Muscle of leg (tissue), 11 donors: Measurements from ENCODE around the gene FUBP1. TPM values are rescaled to one million over a fixed set of nuclear protein-coding genes. Genes with fewer than 3 reads are reported as not detected.
"Not testable (repeated sequence)": the region's sequence is repeated elsewhere in the genome, so short reads cannot be mapped to it uniquely, and the experiment has no call there.

Source experiments
- DNase-seq: peaks from one replicate; pipeline ENCODE4 v3.0.0; 2013
- H3K27ac ChIP-seq: one replicate; pipeline ENCODE4 v1.5.1; 2013; ENCODE audit warnings: mild to moderate bottlenecking, low read length, control low read depth
- H3K27me3 ChIP-seq: one replicate; pipeline ENCODE4 v1.6.1; 2013; ENCODE audit warnings: low read length; ENCODE audit not compliant: control insufficient read depth, insufficient read depth
- H3K36me3 ChIP-seq: one replicate; pipeline ENCODE4 v1.6.1; 2013; ENCODE audit warnings: low read length; ENCODE audit not compliant: control insufficient read depth, insufficient read depth
- H3K4me1 ChIP-seq: one replicate; pipeline ENCODE4 v1.6.1; 2013; ENCODE audit warnings: low read length; ENCODE audit not compliant: control insufficient read depth, insufficient read depth
- H3K4me3 ChIP-seq: one replicate; pipeline ENCODE4 v1.5.1; 2013; ENCODE audit warnings: low read length, control low read depth
- H3K9me3 ChIP-seq: replicated peaks from 2 replicates; pipeline ENCODE4 v1.6.1; 2013; ENCODE audit warnings: low read depth, low read length; ENCODE audit not compliant: control insufficient read depth
- WGBS: methylation state at CpG from one replicate; pipeline ENCODE4 v1.1.5; 2013; ENCODE audit warnings: missing lambda C conversion rate; ENCODE audit not compliant: insufficient coverage; 5-methylcytosine and 5-hydroxymethylcytosine counted together
- polyA plus RNA-seq, 8 donors: library from polyadenylated mRNA; unstranded; fragments of 120-200 nt; gene quantifications; one replicate each; pipeline versions ENCODE4 v1.2.1 to v1.2.3, GENCODE V29; 2013; ENCODE audit warnings: inconsistent platforms in 1 of 8, low replicate concordance in 1 of 8; ENCODE audit not compliant: insufficient read length in 8 of 8, insufficient read depth in 1 of 8
- total RNA-seq: library from RNA; stranded (reverse); fragments of 120-200 nt; gene quantifications from one replicate; pipeline ENCODE4 v1.2.4, GENCODE V29; 2013

Gene FUBP1
- total and polyA plus RNA-seq, 9 donors, result 129 to 191 (median 155) TPM

- Histone ChIP-seq H3K27ac (no peak overlapping the region), H3K27me3 (no peaks in the 10 kb centered on the region), H3K9me3 (no peaks in the 10 kb centered on the region), H3K36me3 (peaks cover 18% of the 10 kb centered on the region), H3K4me3 (no peak overlapping the region), H3K4me1 (no peaks in the 10 kb centered on the region)
- DNase-seq, result no peak
- 48% methylated on average over 3 of the region's 13 CpGs for WGBS
Observed at GRCh38 chr1:77926561-77927357, 52.1 kb downstream of the FUBP1 start.

DNA sequence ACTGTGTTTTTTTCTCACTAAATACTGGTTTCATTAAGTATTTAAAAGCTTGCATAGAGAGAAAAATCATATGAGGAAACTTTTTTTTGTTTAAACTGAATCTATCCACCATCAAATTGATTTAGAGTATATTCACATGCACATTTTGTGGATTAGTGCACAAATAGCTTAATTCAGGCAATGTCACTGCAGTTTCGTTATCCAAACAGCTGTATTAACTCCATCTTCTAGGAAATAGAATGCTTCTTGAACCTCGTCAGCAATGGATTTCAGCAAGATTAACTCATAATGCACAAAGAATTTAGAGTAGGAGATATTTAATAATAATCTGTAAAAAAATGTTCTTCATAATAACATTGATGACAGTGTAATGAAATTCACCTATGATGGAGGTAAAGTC lies 52.9 kb downstream of the FUBP1 start:
- no peak overlapping the region for H3K4me3 ChIP-seq
- peaks cover 18% of the 10 kb centered on the region for H3K36me3 ChIP-seq
- no peaks in the 10 kb centered on the region for H3K27me3 ChIP-seq
- no peaks in the 10 kb centered on the region for H3K9me3 ChIP-seq
- H3K4me1 ChIP-seq, result no peaks in the 10 kb centered on the region
- no peak overlapping the region for H3K27ac ChIP-seq
- whole genome bisulfite sequencing, result no CpG with 5 or more reads among the region's 2 CpGs
- peak; percentile 15 for DNase-seq

- no peak for DNase-seq
- WGBS, result no CpG with 5 or more reads among the region's 1 CpG
- H3K4me3 ChIP-seq, result no peak overlapping the region
- no peaks in the 10 kb centered on the region for H3K9me3 ChIP-seq
- H3K36me3 ChIP-seq, result peaks cover 14% of the 10 kb centered on the region
- H3K27me3 ChIP-seq, result no peaks in the 10 kb centered on the region
- H3K4me1 ChIP-seq, result no peaks in the 10 kb centered on the region
- no peak overlapping the region for H3K27ac ChIP-seq
Observed at GRCh38 chr1:77925518-77925917, 53.4 kb downstream of the FUBP1 start.

DNA sequence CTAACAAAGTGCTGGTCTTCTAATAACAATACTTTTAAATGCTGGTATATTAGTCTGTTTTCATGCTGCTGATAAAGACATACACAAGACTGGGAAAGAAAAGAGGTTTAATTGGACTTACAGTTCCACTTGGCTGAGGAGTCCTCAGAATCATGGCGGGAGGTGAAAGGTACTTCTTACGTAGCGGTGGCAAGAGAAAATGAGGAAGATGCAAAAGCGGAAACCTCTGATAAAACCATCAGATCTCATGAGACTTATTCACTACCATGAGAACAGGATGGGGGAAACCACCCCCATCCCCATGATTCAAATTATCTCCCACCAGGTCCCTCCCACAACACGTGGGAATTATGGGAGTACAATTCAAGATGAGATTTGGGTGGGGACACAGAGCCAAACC lies 60.0 kb downstream of the FUBP1 start:
- not testable (repeated sequence) for H3K4me1 ChIP-seq, H3K36me3 ChIP-seq, H3K27me3 ChIP-seq, H3K9me3 ChIP-seq, H3K27ac ChIP-seq, H3K4me3 ChIP-seq, DNase-seq
- WGBS, result no CpG with 5 or more reads among the region's 5 CpGs

DNA sequence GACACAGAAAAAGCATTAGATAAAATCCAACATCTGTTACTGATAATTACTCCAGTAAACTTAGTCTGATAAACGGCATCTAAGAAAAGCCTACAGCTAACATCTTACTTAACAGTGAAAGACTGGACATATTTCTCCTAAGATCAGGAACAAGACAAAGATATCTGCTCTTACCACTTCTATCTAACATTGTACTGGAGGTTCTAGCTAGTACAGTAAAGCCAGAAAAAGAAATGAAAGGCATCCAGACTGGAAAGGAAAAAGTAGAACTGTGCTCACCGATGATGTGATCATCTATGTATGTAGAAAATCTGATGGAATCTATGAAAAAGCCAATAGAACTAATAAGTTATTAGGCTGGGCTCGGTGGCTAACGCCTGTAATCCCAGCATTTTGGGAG lies 68.8 kb downstream of the FUBP1 start:
- Histone ChIP-seq H3K9me3 (no peaks in the 10 kb centered on the region), H3K27ac (no peak overlapping the region), H3K27me3 (no peaks in the 10 kb centered on the region), H3K36me3 (no peaks in the 10 kb centered on the region), H3K4me3 (no peak overlapping the region), H3K4me1 (no peaks in the 10 kb centered on the region)
- 84% methylated on average over 3 of the region's 4 CpGs for WGBS
- no peak for DNase-seq

- H3K9me3 ChIP-seq, result no peaks in the 10 kb centered on the region
- WGBS, result no CpG with 5 or more reads among the region's 1 CpG
- no peaks in the 10 kb centered on the region for H3K36me3 ChIP-seq
- H3K4me3 ChIP-seq, result no peak overlapping the region
- no peaks in the 10 kb centered on the region for H3K27me3 ChIP-seq
- H3K27ac ChIP-seq, result no peak overlapping the region
- DNase-seq, result no peak
- no peaks in the 10 kb centered on the region for H3K4me1 ChIP-seq
Observed at GRCh38 chr1:77906624-77907023, 72.2 kb downstream of the FUBP1 start.

- Histone ChIP-seq H3K4me3 (no peak overlapping the region), H3K27me3 (no peaks in the 10 kb centered on the region), H3K4me1 (no peaks in the 10 kb centered on the region), H3K27ac (no peak overlapping the region), H3K36me3 (no peaks in the 10 kb centered on the region), H3K9me3 (no peaks in the 10 kb centered on the region)
- no CpG with 5 or more reads among the region's 2 CpGs for WGBS
- no peak for DNase-seq
Observed at GRCh38 chr1:77906019-77906545, 72.8 kb downstream of the FUBP1 start.

DNA sequence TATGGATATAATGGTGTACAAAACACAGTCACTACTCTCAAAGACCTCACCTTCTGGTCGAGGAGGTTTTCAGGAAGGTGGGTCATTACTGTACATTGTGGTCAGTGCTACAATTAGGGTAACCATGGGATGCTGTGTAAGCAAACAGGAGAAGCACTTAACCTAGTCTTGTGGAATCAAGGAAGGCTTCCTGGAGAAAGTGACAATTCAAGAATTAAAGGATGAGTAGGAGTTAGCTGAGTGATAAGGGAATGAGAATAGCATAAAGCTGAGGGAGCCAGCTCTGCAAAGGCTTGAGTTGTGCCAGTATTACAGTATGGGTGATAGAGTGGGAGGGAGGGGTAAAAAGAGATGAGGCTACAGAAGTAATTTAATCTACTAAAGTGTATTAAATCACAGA lies 73.3 kb downstream of the FUBP1 start:
- Histone ChIP-seq H3K4me1 (no peaks in the 10 kb centered on the region), H3K27me3 (no peaks in the 10 kb centered on the region), H3K4me3 (no peak overlapping the region), H3K27ac (no peak overlapping the region), H3K9me3 (no peaks in the 10 kb centered on the region), H3K36me3 (no peaks in the 10 kb centered on the region)
- no CpG with 5 or more reads among the region's 1 CpG for WGBS
- no peak for DNase-seq

GRCh38 chr1:77900687-77901293 lies 78.1 kb downstream of the FUBP1 start:
- Histone ChIP-seq H3K36me3 (peaks cover 1% of the 10 kb centered on the region), H3K9me3 (no peaks in the 10 kb centered on the region), H3K4me3 (no peak overlapping the region), H3K27me3 (no peaks in the 10 kb centered on the region), H3K27ac (no peak overlapping the region), H3K4me1 (no peaks in the 10 kb centered on the region)
- no CpG with 5 or more reads among the region's 4 CpGs for WGBS
- peak; percentile 72 for DNase-seq

DNA sequence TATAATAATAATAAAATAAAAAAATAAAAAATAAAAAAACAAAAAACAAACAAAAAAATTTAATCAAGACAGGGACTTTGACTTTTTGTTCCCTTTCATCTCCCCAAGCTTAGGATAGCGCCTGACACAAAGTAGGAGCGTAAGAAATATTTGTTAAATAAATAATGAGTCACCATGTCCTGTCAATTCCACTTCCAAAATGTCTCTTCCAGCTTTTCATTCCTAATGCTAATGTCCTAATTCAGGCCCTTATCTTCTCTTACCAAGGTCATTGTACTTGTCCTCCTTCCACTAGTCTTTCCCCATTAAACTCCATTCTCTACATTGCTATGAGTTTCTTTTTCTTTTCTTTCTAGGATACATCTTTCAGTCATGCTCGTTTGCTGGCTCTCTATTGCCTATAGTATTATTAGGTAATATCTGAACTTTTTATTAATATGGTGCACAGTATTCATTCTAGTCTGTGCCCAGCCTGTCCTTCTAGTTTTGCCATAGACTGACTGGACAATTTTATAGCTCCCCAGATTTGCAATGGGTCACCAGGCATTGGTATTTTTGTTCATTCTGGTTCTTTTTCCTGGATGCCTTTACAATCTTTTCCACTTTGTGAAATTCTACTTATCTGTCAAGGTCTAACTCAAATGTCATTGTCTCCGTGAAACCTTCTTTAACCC lies 79.1 kb downstream of the FUBP1 start:
- H3K9me3 ChIP-seq, result no peaks in the 10 kb centered on the region
- no peak overlapping the region for H3K4me3 ChIP-seq
- DNase-seq, result no peak
- H3K27ac ChIP-seq, result no peak overlapping the region
- no peaks in the 10 kb centered on the region for H3K4me1 ChIP-seq
- no peaks in the 10 kb centered on the region for H3K27me3 ChIP-seq
- peaks cover 7% of the 10 kb centered on the region for H3K36me3 ChIP-seq
- WGBS, result no CpG with 5 or more reads among the region's 4 CpGs
